ENCODE measurements around the gene NES.

The NES gene

GRCh38 chr1:156673387-156674121, 3.7 kb downstream of the NES start:
- H3K9me3 ChIP-seq (ENCODE audit: control insufficient read depth, low read length) = no peaks in the 10 kb centered on the region
- H3K4me3 ChIP-seq (ENCODE audit: low read length) = no peak overlapping the region
- peak overlapping the region; percentile 12 for H3K9ac ChIP-seq (ENCODE audit: low read length)
- peaks cover 57% of the 10 kb centered on the region for H3K27me3 ChIP-seq (ENCODE audit: control insufficient read depth, insufficient read depth, low read length)
- H3K4me1 ChIP-seq (ENCODE audit: control insufficient read depth, insufficient read depth, low read length) = peaks cover 12% of the 10 kb centered on the region
- H3K36me3 ChIP-seq (ENCODE audit: control insufficient read depth, insufficient read depth, low read length) = no peaks in the 10 kb centered on the region

- no peaks in the 10 kb centered on the region for H3K36me3 ChIP-seq (ENCODE audit: control insufficient read depth, insufficient read depth, low read length)
- H3K4me1 ChIP-seq (ENCODE audit: control insufficient read depth, insufficient read depth, low read length) = peaks cover under 1% of the 10 kb centered on the region
- H3K9me3 ChIP-seq (ENCODE audit: control insufficient read depth, low read length) = no peaks in the 10 kb centered on the region
- H3K27me3 ChIP-seq (ENCODE audit: control insufficient read depth, insufficient read depth, low read length) = peaks cover 40% of the 10 kb centered on the region
- H3K4me3 ChIP-seq (ENCODE audit: low read length) = no peak overlapping the region
- H3K9ac ChIP-seq (ENCODE audit: low read length) = no peak overlapping the region
These were observed 5.4 kb downstream of the NES start for GRCh38 chr1:156671804-156672203.

DNA sequence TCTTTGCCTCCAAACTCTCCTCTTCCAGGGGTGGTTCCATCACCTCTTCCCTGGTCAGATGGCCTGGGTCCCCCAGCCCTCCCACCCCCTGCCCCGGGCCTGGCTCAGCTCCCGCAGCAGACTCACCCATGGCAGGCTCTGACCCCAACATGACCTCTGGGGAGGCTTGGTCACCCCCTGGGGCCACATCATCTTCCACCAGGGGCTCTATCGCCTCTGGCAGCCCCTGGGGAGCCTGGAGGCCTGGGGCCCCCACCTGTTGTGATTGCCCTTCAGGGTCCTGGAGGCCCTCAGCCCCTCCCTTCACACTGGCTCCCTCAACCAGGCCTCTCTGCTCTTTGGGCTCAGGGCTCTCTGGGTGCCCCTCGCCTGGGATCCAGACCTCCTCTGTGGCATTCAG, 6.4 kb downstream of the NES start:
- H3K36me3 ChIP-seq (ENCODE audit: control insufficient read depth, insufficient read depth, low read length) = no peaks in the 10 kb centered on the region

DNA sequence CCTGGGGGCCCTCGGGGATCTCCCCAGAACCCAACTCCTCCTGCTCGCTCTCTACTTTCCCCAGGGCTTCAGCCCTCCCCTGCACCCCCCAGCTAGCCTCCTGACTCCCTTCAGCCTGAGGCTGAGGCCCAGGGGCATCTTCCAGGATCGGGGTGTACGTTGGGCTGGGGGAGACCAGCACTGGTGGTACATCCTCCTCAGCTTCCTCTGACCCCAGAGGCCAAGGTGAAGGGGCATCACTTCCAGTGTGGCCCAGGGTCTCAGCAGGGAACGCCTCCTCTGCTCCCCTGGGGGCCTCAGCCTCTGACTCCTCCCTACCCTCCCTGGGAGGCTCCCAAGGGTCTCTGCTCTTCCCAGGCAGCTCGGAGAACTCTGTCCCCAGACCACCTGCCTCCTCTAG, 6.8 kb downstream of the NES start:
- no peak overlapping the region for H3K9ac ChIP-seq (ENCODE audit: low read length)
- peaks cover 26% of the 10 kb centered on the region for H3K27me3 ChIP-seq (ENCODE audit: control insufficient read depth, insufficient read depth, low read length)
- no peak overlapping the region for H3K4me3 ChIP-seq (ENCODE audit: low read length)
- H3K36me3 ChIP-seq (ENCODE audit: control insufficient read depth, insufficient read depth, low read length) = no peaks in the 10 kb centered on the region
- no peaks in the 10 kb centered on the region for H3K9me3 ChIP-seq (ENCODE audit: control insufficient read depth, low read length)
- peaks cover 3% of the 10 kb centered on the region for H3K4me1 ChIP-seq (ENCODE audit: control insufficient read depth, insufficient read depth, low read length)

More for the DNA sequence above, 6.4 kb downstream of the NES start:
- no peaks in the 10 kb centered on the region for H3K4me1 ChIP-seq (ENCODE audit: control insufficient read depth, insufficient read depth, low read length)
- H3K27me3 ChIP-seq (ENCODE audit: control insufficient read depth, insufficient read depth, low read length) = peaks cover 30% of the 10 kb centered on the region
- no peaks in the 10 kb centered on the region for H3K9me3 ChIP-seq (ENCODE audit: control insufficient read depth, low read length)
- H3K9ac ChIP-seq (ENCODE audit: low read length) = no peak overlapping the region
- no peak overlapping the region for H3K4me3 ChIP-seq (ENCODE audit: low read length)

GRCh38 chr1:156669794-156670193, 7.4 kb downstream of the NES start:
- Histone ChIP-seq H3K9ac (ENCODE audit: low read length) (no peak overlapping the region), H3K36me3 (ENCODE audit: control insufficient read depth, insufficient read depth, low read length) (no peaks in the 10 kb centered on the region), H3K27me3 (ENCODE audit: control insufficient read depth, insufficient read depth, low read length) (peaks cover 21% of the 10 kb centered on the region), H3K4me3 (ENCODE audit: low read length) (no peak overlapping the region), H3K9me3 (ENCODE audit: control insufficient read depth, low read length) (no peaks in the 10 kb centered on the region), H3K4me1 (ENCODE audit: control insufficient read depth, insufficient read depth, low read length) (peaks cover 7% of the 10 kb centered on the region)

GRCh38 chr1:156668801-156669637, 8.2 kb downstream of the NES start:
- H3K36me3 ChIP-seq (ENCODE audit: control insufficient read depth, insufficient read depth, low read length) = no peaks in the 10 kb centered on the region
- H3K4me1 ChIP-seq (ENCODE audit: control insufficient read depth, insufficient read depth, low read length) = peaks cover 15% of the 10 kb centered on the region
- no peaks in the 10 kb centered on the region for H3K9me3 ChIP-seq (ENCODE audit: control insufficient read depth, low read length)
- H3K27me3 ChIP-seq (ENCODE audit: control insufficient read depth, insufficient read depth, low read length) = peaks cover 19% of the 10 kb centered on the region
- H3K4me3 ChIP-seq (ENCODE audit: low read length) = no peak overlapping the region
- H3K9ac ChIP-seq (ENCODE audit: low read length) = no peak overlapping the region

DNA sequence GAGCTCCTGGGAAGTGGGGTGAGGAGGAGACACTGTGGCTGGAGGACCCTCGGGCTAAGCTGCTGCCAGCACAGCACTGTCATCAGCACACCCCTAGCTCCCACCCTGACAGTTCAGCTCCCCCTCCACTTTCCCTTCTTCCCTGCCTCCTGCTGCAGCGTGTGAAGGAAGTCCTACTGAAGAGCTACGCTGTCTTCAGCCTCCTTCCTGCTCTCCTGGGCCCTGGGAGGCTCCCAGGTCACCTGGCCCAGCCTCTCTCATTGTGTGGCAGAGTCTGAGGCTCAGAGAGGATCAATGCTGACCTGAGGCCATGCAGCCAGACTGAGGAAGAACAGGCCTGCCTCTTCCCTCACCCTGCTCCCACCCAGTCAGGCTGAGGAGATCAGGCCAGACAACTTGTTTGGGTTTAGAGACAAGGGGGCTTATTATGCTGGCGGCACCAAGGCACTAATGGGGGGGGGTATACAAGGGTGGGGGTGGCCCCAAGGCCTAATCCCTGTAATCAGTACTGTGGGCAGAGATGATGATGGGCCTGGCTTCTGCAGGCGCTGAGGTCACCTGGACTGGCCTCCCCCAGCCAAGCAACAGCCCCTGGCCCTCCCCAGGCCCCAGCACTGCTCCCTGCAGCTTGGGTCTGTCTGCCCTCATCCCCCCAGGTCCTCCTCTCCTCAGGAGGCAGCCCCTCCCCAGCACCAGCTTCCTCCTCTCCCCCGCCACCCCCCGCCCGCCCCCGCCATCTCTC, 9.1 kb downstream of the NES start:
- Histone ChIP-seq H3K4me3 (ENCODE audit: low read length) (no peak overlapping the region), H3K9me3 (ENCODE audit: control insufficient read depth, low read length) (no peaks in the 10 kb centered on the region), H3K4me1 (ENCODE audit: control insufficient read depth, insufficient read depth, low read length) (peaks cover 20% of the 10 kb centered on the region), H3K36me3 (ENCODE audit: control insufficient read depth, insufficient read depth, low read length) (no peaks in the 10 kb centered on the region), H3K27me3 (ENCODE audit: control insufficient read depth, insufficient read depth, low read length) (peaks cover 16% of the 10 kb centered on the region), H3K9ac (ENCODE audit: low read length) (no peak overlapping the region)

DNA sequence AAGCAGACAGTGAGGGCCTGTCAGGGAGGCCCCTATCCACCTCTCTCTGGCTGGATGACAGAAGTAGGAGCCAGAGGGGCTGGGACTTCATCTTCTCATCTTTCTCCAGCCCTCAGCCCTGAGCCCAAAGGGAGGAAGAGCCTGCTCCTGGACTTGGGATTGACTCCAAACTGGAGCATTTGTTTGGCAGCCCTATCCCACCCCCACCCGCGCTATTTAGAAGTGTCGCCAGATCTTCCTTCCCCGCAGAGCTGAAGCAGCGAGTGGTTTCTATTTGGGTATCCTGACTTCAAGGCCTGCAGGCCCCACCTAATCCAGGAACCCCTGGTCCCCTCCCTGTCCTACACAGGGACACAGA, 9.6 kb downstream of the NES start:
- Histone ChIP-seq H3K27me3 (ENCODE audit: control insufficient read depth, insufficient read depth, low read length) (peaks cover 14% of the 10 kb centered on the region), H3K36me3 (ENCODE audit: control insufficient read depth, insufficient read depth, low read length) (no peaks in the 10 kb centered on the region), H3K9me3 (ENCODE audit: control insufficient read depth, low read length) (no peaks in the 10 kb centered on the region), H3K4me1 (ENCODE audit: control insufficient read depth, insufficient read depth, low read length) (peaks cover 24% of the 10 kb centered on the region), H3K4me3 (ENCODE audit: low read length) (no peak overlapping the region), H3K9ac (ENCODE audit: low read length) (no peak overlapping the region)

DNA sequence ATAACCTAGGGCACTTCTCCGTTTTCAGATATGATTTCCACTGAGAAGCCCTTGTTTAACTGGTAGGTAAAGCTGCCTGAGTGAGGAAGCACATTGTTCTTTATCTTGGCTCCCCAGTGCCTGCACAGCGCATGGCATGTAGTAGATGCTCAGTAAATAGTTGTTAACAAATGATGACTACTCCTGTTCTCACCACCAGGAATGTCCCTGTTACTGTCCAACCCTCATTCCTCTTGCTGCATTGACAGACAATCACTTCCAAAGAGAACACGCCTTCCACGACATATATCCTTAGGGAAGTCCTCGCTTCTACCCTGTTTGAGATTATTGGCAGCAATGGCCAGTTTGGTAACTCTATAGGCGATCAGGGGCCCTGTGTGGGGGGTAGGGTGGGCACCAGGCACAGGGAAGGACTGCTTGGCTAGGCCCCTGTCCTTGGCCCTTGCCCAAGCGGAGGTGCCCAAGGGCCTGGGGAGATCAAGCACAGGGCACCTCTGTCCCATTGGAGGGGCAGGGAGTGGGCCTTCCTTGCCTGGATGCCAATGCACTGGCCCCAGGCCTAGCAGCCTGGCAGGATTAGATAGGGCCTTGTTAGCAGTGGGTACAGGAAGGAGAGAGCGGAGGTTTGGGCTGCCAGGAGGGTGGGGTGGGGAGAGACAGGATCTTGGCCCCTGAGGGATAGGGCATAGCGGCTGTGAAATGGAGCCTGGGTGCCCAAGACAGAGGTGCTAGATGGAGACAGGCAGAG, 10.2 kb downstream of the NES start:
- Histone ChIP-seq H3K27me3 (ENCODE audit: control insufficient read depth, insufficient read depth, low read length) (peaks cover 12% of the 10 kb centered on the region), H3K4me1 (ENCODE audit: control insufficient read depth, insufficient read depth, low read length) (peaks cover 30% of the 10 kb centered on the region), H3K9ac (ENCODE audit: low read length) (no peak overlapping the region), H3K36me3 (ENCODE audit: control insufficient read depth, insufficient read depth, low read length) (no peaks in the 10 kb centered on the region), H3K4me3 (ENCODE audit: low read length) (no peak overlapping the region), H3K9me3 (ENCODE audit: control insufficient read depth, low read length) (no peaks in the 10 kb centered on the region)

- H3K9me3 ChIP-seq (ENCODE audit: control insufficient read depth, low read length) = no peaks in the 10 kb centered on the region
These were observed 11.7 kb downstream of the NES start for GRCh38 chr1:156665539-156665938.

GRCh38 chr1:156664767-156665411, 12.3 kb downstream of the NES start:
- peaks cover 6% of the 10 kb centered on the region for H3K27me3 ChIP-seq (ENCODE audit: control insufficient read depth, insufficient read depth, low read length)
- no peaks in the 10 kb centered on the region for H3K36me3 ChIP-seq (ENCODE audit: control insufficient read depth, insufficient read depth, low read length)
- H3K4me3 ChIP-seq (ENCODE audit: low read length) = no peak overlapping the region
- peak overlapping the region; percentile 47 for H3K9ac ChIP-seq (ENCODE audit: low read length)
- peaks cover 50% of the 10 kb centered on the region for H3K4me1 ChIP-seq (ENCODE audit: control insufficient read depth, insufficient read depth, low read length)
- no peaks in the 10 kb centered on the region for H3K9me3 ChIP-seq (ENCODE audit: control insufficient read depth, low read length)

More at GRCh38 chr1:156665539-156665938, 11.7 kb downstream of the NES start:
- Histone ChIP-seq H3K4me3 (ENCODE audit: low read length) (no peak overlapping the region), H3K36me3 (ENCODE audit: control insufficient read depth, insufficient read depth, low read length) (no peaks in the 10 kb centered on the region), H3K4me1 (ENCODE audit: control insufficient read depth, insufficient read depth, low read length) (peaks cover 44% of the 10 kb centered on the region), H3K27me3 (ENCODE audit: control insufficient read depth, insufficient read depth, low read length) (peaks cover 6% of the 10 kb centered on the region), H3K9ac (ENCODE audit: low read length) (no peak overlapping the region)

Data from mucosa of stomach (tissue), 1 donor.